Spleen (tissue), 11 donors: ENCODE data around the gene HDAC9. TPM values are rescaled to one million over a fixed set of nuclear protein-coding genes. Genes with fewer than 3 reads are reported as not detected.

ENCODE experiments used
- DNase-seq: peaks from one replicate; pipeline ENCODE4 v3.0.0-alpha.2; 2020
- H3K27ac ChIP-seq, 8 donors: fragments of 200-600 bp; sonication (generic) in 7 of 8; 1 replicate in 4 of 8; 2 replicates in 4 of 8; pipeline versions ENCODE4 v1.5.0 to v1.8.0; 2016 to 2021; ENCODE audit warnings: inconsistent platforms in 4 of 8, mild to moderate bottlenecking in 4 of 8, moderate library complexity in 1 of 8
- H3K27me3 ChIP-seq, 7 donors: fragments of 200-600 bp; sonication (generic) in 6 of 7; replicated peaks in 1 of 7; 1 replicate in 4 of 7; 2 replicates in 3 of 7; pipeline versions ENCODE4 v1.5.0 to v1.8.0; 2016 to 2021; ENCODE audit warnings: inconsistent platforms in 3 of 7, mild to moderate bottlenecking in 1 of 7
- H3K36me3 ChIP-seq, 6 donors: fragments of 200-600 bp; sonication (generic) in 5 of 6; 1 replicate in 4 of 6; 2 replicates in 2 of 6; pipeline versions ENCODE4 v1.5.0 to v1.8.0; 2016 to 2021; ENCODE audit warnings: inconsistent platforms in 2 of 6
- H3K4me1 ChIP-seq, 6 donors: fragments of 200-600 bp; sonication (generic) in 5 of 6; 1 replicate in 3 of 6; 2 replicates in 3 of 6; pipeline versions ENCODE4 v1.5.0 to v1.8.0; 2016 to 2021; ENCODE audit warnings: inconsistent platforms in 3 of 6
- H3K4me3 ChIP-seq, 8 donors: fragments of 200-600 bp; sonication (generic) in 7 of 8; 1 replicate in 4 of 8; 2 replicates in 4 of 8; pipeline versions ENCODE4 v1.5.0 to v1.8.0; 2016 to 2021; ENCODE audit warnings: inconsistent platforms in 4 of 8, mild to moderate bottlenecking in 4 of 8, moderate library complexity in 2 of 8
- H3K9me3 ChIP-seq, 8 donors: fragments of 200-600 bp; sonication (generic) in 7 of 8; 1 replicate in 4 of 8; 2 replicates in 4 of 8; pipeline versions ENCODE4 v1.5.0 to v1.8.0; 2016 to 2021; ENCODE audit warnings: inconsistent platforms in 4 of 8
- CTCF ChIP-seq, 11 experiments: fragments of 200-600 bp in 7 of 11; fragments of 450-650 bp in 4 of 11; sonication (generic) in 4 of 11; IDR thresholded peaks in 8 of 11; conservative IDR thresholded peaks in 3 of 11; 1 replicate in 7 of 11; 2 replicates in 4 of 11; pipeline versions ENCODE4 v1.4.0 to v1.8.0; 2016 to 2021; ENCODE audit warnings: antibody characterized with exemption in 11 of 11, inconsistent platforms in 4 of 11, mild to moderate bottlenecking in 1 of 11
- POLR2A ChIP-seq, 3 donors: fragments of 450-650 bp; IDR thresholded peaks; one replicate each; pipeline ENCODE4 v1.5.1; 2017; ENCODE audit warnings: antibody characterized with exemption in 3 of 3, mild to moderate bottlenecking in 1 of 3
- POLR2AphosphoS5 ChIP-seq, 3 donors: sonication (generic); formaldehyde crosslinking; IDR thresholded peaks; one replicate each; pipeline ENCODE4 v1.5.1; 2017; ENCODE audit warnings: antibody characterized with exemption in 3 of 3
- WGBS, 5 donors: extraction: QIAGEN DNeasy Blood & Tissue Kit in 3 of 5; methylation state at CpG; one replicate each; pipeline versions ENCODE4 v1.1.5 to v1.1.7; 2013 to 2018; 5-methylcytosine and 5-hydroxymethylcytosine counted together
- intact Hi-C: fragments of 100-400 bp; cut with DNase I; formaldehyde crosslinking; loops from one replicate; pipeline ENCODE4 v1.15.0; 2023; ENCODE audit warnings: low total_unique reads
- polyA plus RNA-seq, 3 donors: library from polyadenylated mRNA; stranded (reverse); fragments of 200-250 nt; gene quantifications; one replicate each; pipeline ENCODE4 v1.2.1, GENCODE V29; 2013
- total RNA-seq, 7 donors: library from RNA; depleted of rRNA in 3 of 7; stranded (reverse); fragments of >200 nt in 3 of 7; fragmentation: NEBNext Ultra II Directional in 4 of 7; extraction: Animal tissue kit (Norgen Biotek cat#: 25700) in 4 of 7; gene quantifications; one replicate each; pipeline versions ENCODE4 v1.1.0 to v1.2.1, GENCODE V29; 2016 to 2021
- donor health status: healthy with polysubstance abuse.
- donor health status: DM: no; HTN: no; CAD: no; lungs with moderate emphysema.
- donor health status: DM: no; HTN: no; CAD: no.
- donor health status: Bipolar disorder and iron deficiency.
- donor health status: healthy.
- donor health status: DM: no; HTN: no; CAD: no.
- donor health status: DM: yes; HTN: yes; CAD: no.

The HDAC9 gene
- total and polyA plus RNA-seq, 10 donors: 15.9 to 100 (median 66.1) TPM

GRCh38 chr7:18896343-18896975, 400.9 kb downstream of the HDAC9 start:
- Histone ChIP-seq H3K36me3 (no peaks in the 10 kb centered on the region), H3K9me3 (no peaks in the 10 kb centered on the region), H3K27me3 (no peaks in the 10 kb centered on the region), H3K4me1 (no peaks in the 10 kb centered on the region), H3K4me3 (no peak overlapping the region), H3K27ac (no peak overlapping the region)
- TF ChIP-seq CTCF (IDR thresholded peaks at IDR 0.05 in 8 of 11, conservative IDR thresholded peaks at IDR 0.05 in 3 of 11) (no peak), POLR2AphosphoS5 (IDR thresholded peaks at IDR 0.05) (no peak)
- 89 to 98% (median 91%) methylated on average over 2 of the region's 2 CpGs for WGBS, 5 donors
- intact Hi-C loops: no loop called here
- no peak for DNase-seq

- TF ChIP-seq CTCF (IDR thresholded peaks at IDR 0.05 in 8 of 11, conservative IDR thresholded peaks at IDR 0.05 in 3 of 11) (no peak), POLR2A (IDR thresholded peaks at IDR 0.05) (no peak), POLR2AphosphoS5 (IDR thresholded peaks at IDR 0.05) (no peak)
- WGBS, 5 donors: 70 to 83% (median 79%) methylated on average over 3 of the region's 3 CpGs
- DNase-seq: no peak
- Histone ChIP-seq H3K27me3 (no peaks in the 10 kb centered on the region), H3K9me3 (no peaks in the 10 kb centered on the region), H3K27ac (no peak overlapping the region), H3K36me3 (no peaks in the 10 kb centered on the region), H3K4me1 (no peaks in the 10 kb centered on the region), H3K4me3 (no peak overlapping the region)
- intact Hi-C loops: no loop called here
These were observed 404.7 kb downstream of the HDAC9 start for GRCh38 chr7:18900236-18900635.

- Histone ChIP-seq H3K4me1 (no peaks in the 10 kb centered on the region), H3K9me3 (no peaks in the 10 kb centered on the region), H3K27ac (no peak overlapping the region), H3K36me3 (no peaks in the 10 kb centered on the region), H3K27me3 (no peaks in the 10 kb centered on the region), H3K4me3 (no peak overlapping the region)
- TF ChIP-seq POLR2AphosphoS5 (IDR thresholded peaks at IDR 0.05) (no peak), POLR2A (IDR thresholded peaks at IDR 0.05) (no peak), CTCF (IDR thresholded peaks at IDR 0.05 in 8 of 11, conservative IDR thresholded peaks at IDR 0.05 in 3 of 11) (no peak)
- DNase-seq: no peak
- intact Hi-C loops: no loop called here
- 36 to 89% (median 77%) methylated on average over 1 of the region's 1 CpG for WGBS, 5 donors
These were observed 405.3 kb downstream of the HDAC9 start for GRCh38 chr7:18900803-18901202.

GRCh38 chr7:18901351-18901750, 405.8 kb downstream of the HDAC9 start:
- DNase-seq: no peak

More at GRCh38 chr7:18901351-18901750, 405.8 kb downstream of the HDAC9 start:
- 81 to 89% (median 83%) methylated on average over 3 of the region's 3 CpGs for WGBS, 5 donors
- H3K9me3 ChIP-seq: no peaks in the 10 kb centered on the region
- no peak for TF ChIP-seq POLR2A (IDR thresholded peaks at IDR 0.05)
- no peak for TF ChIP-seq POLR2AphosphoS5 (IDR thresholded peaks at IDR 0.05)
- TF ChIP-seq CTCF (IDR thresholded peaks at IDR 0.05 in 8 of 11, conservative IDR thresholded peaks at IDR 0.05 in 3 of 11): no peak
- H3K4me1 ChIP-seq: no peaks in the 10 kb centered on the region
- intact Hi-C loops: no loop called here
- H3K36me3 ChIP-seq: no peaks in the 10 kb centered on the region
- H3K4me3 ChIP-seq: no peak overlapping the region
- no peaks in the 10 kb centered on the region for H3K27me3 ChIP-seq
- H3K27ac ChIP-seq: no peak overlapping the region
